T47D (cell line): Measurements from ENCODE around the gene MED15.
A peak's percentile ranks its signal among the peaks of the same experiment; 100 is the strongest.
"Not testable (repeated sequence)": the region's sequence is repeated elsewhere in the genome, so short reads cannot be mapped to it uniquely, and the experiment has no call there.

Experiments
- DNase-seq, 2 experiments: peaks; one replicate each; pipeline versions ENCODE4 v3.0.0 to v3.0.0-alpha.2; 2011 to 2012; ENCODE audit warnings: low read depth in 1 of 2, low spot score in 1 of 2
- JUND ChIP-seq: IDR thresholded peaks from 2 replicates; pipeline ENCODE4 v1.6.1; 2012; ENCODE audit warnings: low read depth
- in situ Hi-C: cut with HindIII; loops from 2 replicates; pipeline ENCODE4 v1.10.0; 2016; ENCODE audit warnings: low sequenced_read_pairs, low pct_unique_long_range_greater_than_20kb

MED15 gene

DNA sequence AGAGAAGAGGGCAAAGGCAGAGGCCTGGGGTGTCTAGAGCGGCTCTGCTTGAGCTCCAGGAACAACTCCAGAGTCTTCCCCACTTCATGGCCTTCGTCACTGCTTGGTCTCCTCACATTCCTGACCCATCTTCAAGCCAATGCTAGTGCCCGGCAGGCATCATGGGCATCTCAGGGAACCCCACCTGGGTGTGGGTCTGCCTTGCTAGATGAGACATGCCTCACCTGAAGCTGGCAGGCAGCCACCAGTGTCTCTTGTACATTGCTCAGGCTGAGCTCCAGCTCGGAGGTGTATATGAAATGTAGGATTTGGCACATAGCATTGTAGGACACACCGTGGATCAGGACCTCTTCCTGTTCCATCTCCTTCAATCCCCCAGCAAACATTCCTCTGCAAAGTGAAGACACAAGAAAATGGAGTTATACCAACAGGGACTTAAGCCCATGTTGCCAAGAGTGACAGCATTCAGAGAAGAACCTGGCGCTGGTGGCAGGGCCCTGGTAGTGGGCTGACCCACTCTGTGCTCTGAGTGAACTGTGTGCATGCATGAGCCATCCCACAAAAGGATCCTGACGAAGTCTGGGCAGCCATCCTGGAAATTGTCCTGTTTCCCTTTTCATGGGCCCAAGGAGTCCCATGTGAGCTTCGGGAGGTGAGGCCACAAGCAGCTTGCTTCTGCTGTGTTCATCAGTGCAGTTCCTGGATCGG lies 36.1 kb upstream of the MED15 start:
- in situ Hi-C loops: no loop called here
- no peak for DNase-seq
- TF ChIP-seq JUND: no peak

DNA sequence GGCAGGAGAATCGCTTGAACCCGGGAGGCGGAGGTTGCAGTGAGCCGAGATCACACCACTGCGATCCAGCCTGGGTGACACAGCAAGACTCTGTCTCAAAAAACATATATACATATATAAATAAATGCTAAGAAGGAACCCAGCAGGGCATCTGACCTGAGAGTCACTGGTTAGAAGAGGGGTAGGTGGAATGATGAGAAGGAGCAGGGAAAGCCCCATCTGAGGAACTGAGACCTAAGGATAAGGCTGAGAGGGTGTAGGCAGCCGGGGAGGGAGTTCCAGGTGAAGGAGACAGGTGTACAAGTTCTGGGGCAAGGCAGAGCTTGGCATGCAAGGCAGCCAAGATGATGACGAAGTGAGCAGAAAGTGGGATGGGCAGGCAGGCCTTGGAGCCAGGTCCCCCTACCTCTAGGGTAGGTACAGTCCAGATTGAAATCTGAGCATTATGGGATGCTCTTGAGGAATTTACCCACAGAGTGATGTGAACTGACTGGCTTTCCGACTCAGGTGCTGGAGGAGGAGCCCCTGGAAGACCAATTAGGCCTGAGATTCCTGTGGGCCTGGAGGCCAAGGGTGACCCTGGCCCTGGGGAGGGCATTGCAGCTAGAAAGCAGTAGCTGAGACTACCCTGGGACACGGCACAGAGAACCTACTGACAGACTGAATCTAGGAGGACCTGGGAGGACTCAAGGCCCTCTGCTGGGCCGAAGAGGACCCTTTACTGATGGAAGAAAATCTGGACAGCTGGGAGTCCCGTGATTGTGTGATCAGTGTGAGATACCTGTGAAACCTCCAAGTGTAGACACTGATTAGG lies 34.6 kb upstream of the MED15 start:
- in situ Hi-C loops: no loop called here
- TF ChIP-seq JUND: no peak
- DNase-seq: peak in 1 of 2 experiments; percentile 80

DNA sequence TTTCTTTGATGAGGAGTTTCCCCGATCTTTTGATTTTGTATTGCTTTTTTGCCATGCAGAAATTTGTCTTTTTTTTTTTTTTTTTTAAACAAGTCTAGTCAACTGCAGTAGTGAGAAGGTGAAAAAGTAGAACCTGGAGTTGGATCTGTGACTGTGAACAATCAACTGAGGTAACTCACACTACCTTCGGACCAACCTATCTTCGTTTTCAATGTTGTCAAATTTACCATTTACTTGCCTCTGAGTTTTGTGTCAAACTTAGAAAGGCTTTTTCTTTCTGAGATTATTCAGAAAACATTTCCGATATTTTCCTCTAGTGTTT lies 32.3 kb upstream of the MED15 start:
- no peak for TF ChIP-seq JUND
- in situ Hi-C loops: no loop called here
- DNase-seq: no peak

DNA sequence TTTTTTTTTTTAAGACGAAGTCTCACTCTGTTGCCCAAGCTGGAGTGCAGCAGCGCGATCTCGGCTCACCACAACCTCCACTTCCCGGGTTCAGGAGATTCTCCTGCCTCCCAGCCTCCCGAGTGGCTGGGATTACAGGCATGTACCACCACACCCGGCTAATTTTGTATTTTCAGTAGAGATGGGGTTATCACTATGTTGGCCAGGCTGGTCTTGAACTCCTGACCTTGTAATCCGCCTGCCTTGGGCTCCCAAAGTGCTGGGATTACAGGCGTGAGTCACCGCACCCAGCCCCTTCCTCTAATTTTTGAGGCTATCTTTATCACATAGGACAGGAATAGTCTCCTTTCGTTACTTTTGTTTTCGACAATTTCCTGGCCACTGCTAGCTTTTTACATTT lies 31.8 kb upstream of the MED15 start:
- DNase-seq, in situ Hi-C loops: not testable (repeated sequence)

DNA sequence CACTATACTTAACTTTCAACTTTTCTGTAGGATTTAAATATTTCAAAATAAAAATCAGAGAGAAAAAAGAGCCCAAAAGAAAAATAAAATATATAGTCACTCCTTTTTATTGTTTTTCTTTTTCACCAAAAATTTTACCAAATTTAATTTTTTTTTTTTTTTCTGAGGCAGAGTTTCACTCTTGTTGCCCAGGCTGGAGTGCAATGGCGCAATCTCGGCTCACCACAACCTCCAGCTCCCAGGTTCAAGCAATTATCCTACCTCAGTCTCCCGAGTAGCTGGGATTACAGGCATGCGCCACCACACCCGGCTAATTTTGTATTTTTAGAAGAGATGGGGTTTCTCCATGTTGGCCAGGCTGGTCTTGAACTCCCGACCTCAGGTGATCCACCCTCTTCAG lies 29.4 kb upstream of the MED15 start:
- in situ Hi-C loops, DNase-seq: not testable (repeated sequence)

DNA sequence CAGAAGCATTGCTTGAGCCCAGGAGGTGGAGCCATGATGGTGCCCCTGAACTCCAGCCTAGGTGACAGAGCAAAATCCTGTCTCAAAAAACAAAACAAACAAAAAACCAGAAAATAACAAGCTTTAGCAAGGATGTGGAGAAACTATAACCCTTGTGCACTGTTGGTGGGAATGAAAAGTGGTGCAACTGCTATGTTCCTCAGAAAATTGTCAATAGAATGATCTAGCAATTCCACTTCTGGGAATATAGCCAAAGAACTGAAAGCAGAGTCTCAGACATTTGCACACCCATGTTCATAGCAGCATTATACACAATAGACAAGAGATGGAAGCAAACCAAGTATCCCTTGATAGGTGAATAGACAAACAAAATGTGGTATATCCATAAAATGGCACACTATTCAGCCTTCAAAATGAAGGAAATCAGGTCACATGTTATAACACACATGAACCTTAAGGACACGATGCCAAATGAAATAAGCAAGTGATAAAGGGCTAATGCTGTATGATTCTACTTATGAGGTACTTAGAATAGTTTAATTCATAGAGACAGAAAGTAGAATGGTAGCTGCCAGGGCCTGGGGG lies 27.7 kb upstream of the MED15 start:
- in situ Hi-C loops: no loop called here
- TF ChIP-seq JUND: no peak
- no peak for DNase-seq

DNA sequence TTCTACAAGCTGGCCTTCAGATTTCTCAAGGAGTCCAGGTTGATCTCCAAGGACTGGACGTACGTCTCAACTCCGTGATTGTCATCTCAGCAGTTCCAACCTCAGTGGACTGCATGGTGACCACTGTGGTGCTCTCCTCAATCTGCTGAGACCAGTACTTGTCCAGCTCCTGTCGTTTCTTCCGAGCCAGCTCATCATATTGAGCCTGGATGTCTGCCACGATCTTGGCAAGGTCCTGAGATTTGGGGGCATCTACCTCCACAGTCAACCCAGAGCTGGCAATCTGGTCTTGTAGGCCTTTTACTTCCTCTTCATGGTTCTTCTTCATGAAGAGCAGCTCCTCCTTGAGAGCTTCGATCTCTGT lies 24.3 kb upstream of the MED15 start:
- DNase-seq, in situ Hi-C loops: not testable (repeated sequence)

DNA sequence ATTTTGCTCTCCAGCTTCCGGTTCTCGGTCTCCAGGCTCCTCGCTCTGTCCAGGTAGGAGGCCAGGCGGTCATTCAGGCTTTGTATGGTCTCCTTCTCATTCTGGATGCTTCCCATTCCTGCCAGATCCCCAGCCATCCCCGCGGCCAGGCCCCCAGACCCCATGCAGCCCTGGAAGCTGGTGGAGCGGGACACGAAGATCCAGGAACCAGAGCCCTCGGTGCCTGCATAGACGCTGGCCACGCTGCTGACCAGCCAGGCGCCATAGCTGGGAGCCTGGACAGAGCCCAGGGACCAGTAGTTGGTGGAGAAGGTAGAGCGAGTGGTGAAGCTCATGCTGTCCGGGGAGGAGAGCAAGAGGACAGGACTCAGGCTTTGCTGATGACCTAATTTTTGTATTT lies 23.6 kb upstream of the MED15 start:
- TF ChIP-seq JUND: no peak
- in situ Hi-C loops: no loop called here
- DNase-seq: no peak

DNA sequence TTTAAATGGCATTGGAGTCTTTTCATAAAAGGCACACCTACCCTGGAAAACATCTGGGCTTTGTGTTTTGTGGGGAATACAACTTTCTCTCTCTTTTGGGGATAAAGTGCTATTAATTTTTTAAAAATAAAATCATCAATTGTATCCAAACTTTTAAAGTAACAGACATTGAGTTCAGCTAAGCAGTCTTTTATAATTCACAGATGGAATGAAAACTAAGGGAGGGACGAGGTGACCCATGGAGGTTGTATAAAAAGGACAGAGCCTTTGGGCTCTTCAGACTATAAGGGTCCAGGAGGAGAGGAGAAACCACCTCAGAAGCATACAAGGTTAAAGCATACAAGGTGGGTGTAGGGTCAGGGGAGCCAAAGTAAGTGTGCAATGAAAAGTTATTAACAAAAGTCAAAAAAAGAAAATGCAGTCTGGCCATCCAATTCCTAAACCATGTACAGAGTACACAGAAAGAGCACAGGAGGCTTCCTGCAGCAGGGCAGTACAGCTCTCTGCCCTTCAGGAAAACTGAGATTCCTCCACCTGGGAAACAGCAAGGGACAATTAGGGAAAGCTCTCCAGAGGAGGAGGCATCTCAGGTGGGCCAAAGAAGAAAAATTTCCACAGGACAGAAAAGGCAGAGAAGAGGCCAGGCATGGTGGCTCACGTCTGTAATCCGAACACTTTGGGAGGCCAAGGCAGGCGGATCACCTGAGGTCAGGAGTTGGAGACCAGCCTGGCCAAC lies 22.3 kb upstream of the MED15 start:
- in situ Hi-C loops: no loop called here
- TF ChIP-seq JUND: no peak
- DNase-seq: no peak

DNA sequence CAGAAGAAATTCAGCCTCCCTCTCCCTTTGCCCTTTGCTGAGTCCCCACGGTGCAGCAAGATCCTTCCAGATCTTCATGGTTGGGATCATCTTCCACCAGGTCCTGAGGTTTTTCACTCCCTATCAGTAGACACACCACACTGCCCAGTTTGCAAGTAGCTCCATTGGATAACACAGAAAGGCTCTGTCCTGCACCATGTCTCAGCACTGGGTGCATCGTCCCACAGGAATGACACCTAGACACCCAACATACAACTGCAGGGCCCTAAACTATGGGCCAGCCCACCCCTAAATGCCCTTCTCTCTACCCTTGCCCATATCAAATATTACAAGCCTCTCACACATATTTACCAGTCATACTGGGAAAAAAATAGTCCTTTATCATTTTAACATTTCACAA lies 21.2 kb upstream of the MED15 start:
- DNase-seq: no peak
- in situ Hi-C loops: no loop called here
- TF ChIP-seq JUND: no peak

DNA sequence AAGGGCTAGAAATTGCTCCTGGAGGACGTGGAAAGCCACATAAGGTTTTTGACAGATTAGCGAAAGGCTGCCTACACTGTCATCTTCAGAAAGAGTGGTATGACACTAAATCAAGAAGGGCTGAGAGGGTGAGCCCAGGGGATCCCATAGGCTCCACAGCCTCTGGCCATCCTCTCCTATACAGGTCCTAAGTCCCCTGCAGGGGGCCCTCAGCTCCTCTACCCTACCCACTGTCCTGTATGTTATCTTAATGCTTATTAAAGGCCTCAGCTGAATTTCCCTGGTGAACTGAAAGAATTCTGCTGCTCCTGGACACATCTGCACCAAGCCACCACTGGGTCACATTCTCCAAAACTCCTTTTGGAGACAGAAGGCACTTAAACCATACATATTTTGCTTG lies 19.7 kb upstream of the MED15 start:
- no peak for DNase-seq
- in situ Hi-C loops: no loop called here
- TF ChIP-seq JUND: no peak

DNA sequence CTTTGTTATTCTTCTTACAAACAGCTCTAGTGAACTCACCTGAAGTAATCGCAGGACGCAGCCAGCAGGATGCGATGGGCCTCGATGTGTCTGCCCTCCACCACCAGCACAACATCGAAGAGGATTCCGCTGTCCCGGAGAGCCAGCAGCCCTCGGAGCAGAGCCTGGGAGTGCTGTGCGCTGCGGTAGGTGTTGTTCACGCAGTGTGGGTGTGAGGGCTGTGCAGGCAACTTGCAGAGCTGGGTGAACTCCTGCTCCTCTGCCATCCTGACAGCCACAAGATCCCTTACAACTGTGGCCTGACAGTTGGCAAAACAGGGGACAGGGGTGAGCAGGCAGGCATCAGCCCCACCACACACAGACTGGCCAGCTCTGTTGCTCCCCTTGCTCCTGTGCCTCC lies 18.5 kb upstream of the MED15 start:
- in situ Hi-C loops: no loop called here
- no peak for TF ChIP-seq JUND
- no peak for DNase-seq
